GM21526 (cell line): ENCODE measurements around the gene CD44.

Source experiments
- ATAC-seq: cut with Tn5 transposase; IDR thresholded peaks from one replicate; pipeline ENCODE4 v1.9.1; 2021; ENCODE audit warnings: moderate library complexity; ENCODE audit not compliant: unreplicated experiment, low FRiP score

The CD44 gene

GRCh38 chr11:35136311-35136710, 2.7 kb upstream of the CD44 start:
- no peak for ATAC-seq

GRCh38 chr11:35138058-35138457, 913 bp upstream of the CD44 start:
- no peak for ATAC-seq

GRCh38 chr11:35138606-35138942, 397 bp upstream of the CD44 start:
- no peak for ATAC-seq

GRCh38 chr11:35139722-35140282, 831 bp downstream of the CD44 start:
- ATAC-seq: no peak

- ATAC-seq: no peak
Observed at GRCh38 chr11:35141071-35141470, 2.1 kb downstream of the CD44 start.

GRCh38 chr11:35141571-35141971, 2.6 kb downstream of the CD44 start:
- ATAC-seq: no peak

- ATAC-seq: no peak
Observed at GRCh38 chr11:35142481-35143075, 3.6 kb downstream of the CD44 start.

GRCh38 chr11:35143297-35144135, 4.5 kb downstream of the CD44 start:
- ATAC-seq: no peak

- ATAC-seq: no peak
Observed at GRCh38 chr11:35144136-35144741, 5.3 kb downstream of the CD44 start.

- no peak for ATAC-seq
Observed at GRCh38 chr11:35144806-35145205, 5.8 kb downstream of the CD44 start.

- peak; percentile 45 for ATAC-seq
Observed at GRCh38 chr11:35145271-35145670, 6.3 kb downstream of the CD44 start.

- no peak for ATAC-seq
Observed at GRCh38 chr11:35146074-35146521, 7.1 kb downstream of the CD44 start.

GRCh38 chr11:35146711-35147110, 7.7 kb downstream of the CD44 start:
- no peak for ATAC-seq

- ATAC-seq: no peak
Observed at GRCh38 chr11:35147235-35147634, 8.3 kb downstream of the CD44 start.

- no peak for ATAC-seq
Observed at GRCh38 chr11:35148163-35148837, 9.3 kb downstream of the CD44 start.

- no peak for ATAC-seq
Observed at GRCh38 chr11:35150454-35150853, 11.5 kb downstream of the CD44 start.

GRCh38 chr11:35151241-35151640, 12.3 kb downstream of the CD44 start:
- ATAC-seq: no peak

- no peak for ATAC-seq
Observed at GRCh38 chr11:35151683-35152280, 12.8 kb downstream of the CD44 start.

GRCh38 chr11:35152575-35152974, 13.6 kb downstream of the CD44 start:
- ATAC-seq: no peak

GRCh38 chr11:35153280-35153679, 14.3 kb downstream of the CD44 start:
- no peak for ATAC-seq

- no peak for ATAC-seq
Observed at GRCh38 chr11:35154952-35155351, 16.0 kb downstream of the CD44 start.
